ENCODE results near the gene PLA2G4E.

The PLA2G4E gene

DNA sequence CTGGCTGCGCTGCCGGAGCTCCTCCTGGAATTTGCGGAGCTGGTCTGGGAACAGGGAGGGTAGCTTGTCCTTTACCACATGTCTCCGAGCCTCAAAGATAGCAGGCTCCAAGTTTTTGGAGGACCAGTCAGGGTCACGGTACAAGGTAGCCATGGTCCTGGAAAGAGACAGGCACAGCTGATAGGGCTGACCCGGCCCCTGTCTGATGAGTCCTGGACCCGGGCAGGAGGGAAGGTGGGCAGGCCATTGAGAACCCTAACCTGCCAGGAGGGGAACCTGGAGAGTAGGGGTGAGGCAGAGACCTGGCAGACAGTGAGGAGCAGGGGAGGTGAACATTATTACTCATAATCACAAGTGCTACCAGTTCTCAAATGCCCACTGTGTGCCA, 28.0 kb downstream of the PLA2G4E start:
- no peak for DNase-seq (ENCODE audit: low spot score)

DNA sequence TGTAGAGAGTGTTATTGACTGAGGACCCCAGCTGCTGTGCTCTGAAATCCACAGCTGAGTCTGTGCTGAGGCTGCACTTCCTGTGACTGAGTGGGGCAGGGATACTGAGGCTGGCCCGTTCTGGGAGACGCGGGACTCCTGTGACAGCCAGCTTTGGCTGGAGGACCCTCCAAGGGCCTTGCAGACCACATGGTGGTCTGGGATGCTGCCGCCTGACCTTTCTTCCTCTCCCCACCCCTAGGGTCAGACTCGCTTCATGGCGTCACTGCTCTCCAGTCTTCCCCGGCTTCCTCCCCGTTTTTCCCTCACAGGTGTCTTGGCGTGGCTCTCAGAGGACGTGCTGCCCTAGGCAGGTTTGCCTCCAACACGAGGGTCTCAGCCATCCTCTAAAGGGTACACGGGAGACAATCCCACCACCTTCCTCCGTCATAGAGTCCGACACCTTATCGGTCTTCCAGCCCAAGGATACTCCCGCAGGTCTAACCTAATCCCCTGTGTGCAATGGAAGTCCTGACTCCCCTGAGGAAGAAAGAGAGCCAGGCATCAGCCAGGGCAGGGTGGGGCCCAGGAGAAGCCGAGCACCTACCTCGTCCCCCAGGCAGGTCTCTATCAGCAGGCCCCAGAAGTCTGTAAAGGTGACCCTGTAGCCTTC, 28.6 kb downstream of the PLA2G4E start:
- no peak for DNase-seq (ENCODE audit: low spot score)

DNA sequence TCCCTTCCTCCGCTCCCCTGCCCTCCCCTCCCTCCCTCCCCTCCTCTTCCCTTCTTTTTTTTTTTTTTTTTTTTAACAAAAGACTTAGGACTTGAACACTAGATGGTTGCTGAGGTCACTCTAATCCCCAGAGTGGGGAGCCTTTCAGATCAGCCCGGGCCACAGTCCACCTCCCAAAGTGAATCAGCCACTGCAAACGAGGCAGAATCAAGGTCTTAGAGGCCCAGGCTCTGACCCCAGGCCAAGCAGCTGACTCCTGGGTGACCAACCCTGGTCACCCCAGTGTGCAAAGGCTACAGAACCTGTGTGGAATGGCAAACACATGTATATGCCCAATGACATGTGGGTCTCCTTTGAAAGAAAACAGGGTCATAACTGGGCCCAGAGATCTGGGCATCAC, 30.2 kb downstream of the PLA2G4E start:
- no peak for DNase-seq (ENCODE audit: low spot score)

DNA sequence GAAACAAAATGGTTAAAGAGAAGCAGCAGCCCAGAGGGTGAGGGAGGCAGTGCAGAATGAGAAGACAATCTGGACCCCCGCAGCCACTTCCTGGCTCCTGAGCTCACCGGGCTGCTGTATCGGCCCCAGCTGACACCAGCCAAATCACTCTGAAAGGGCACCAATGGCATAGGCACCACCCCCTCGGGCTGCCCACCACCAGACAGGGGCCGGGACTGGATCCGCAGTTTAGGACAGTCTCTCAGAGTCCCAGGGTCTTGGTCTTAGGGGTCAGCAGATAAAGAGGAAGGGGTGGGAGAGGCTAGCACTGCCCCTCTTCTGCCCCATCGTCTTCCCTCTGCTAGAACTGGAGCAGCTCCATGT, 30.6 kb downstream of the PLA2G4E start:
- no peak for DNase-seq (ENCODE audit: low spot score)

DNA sequence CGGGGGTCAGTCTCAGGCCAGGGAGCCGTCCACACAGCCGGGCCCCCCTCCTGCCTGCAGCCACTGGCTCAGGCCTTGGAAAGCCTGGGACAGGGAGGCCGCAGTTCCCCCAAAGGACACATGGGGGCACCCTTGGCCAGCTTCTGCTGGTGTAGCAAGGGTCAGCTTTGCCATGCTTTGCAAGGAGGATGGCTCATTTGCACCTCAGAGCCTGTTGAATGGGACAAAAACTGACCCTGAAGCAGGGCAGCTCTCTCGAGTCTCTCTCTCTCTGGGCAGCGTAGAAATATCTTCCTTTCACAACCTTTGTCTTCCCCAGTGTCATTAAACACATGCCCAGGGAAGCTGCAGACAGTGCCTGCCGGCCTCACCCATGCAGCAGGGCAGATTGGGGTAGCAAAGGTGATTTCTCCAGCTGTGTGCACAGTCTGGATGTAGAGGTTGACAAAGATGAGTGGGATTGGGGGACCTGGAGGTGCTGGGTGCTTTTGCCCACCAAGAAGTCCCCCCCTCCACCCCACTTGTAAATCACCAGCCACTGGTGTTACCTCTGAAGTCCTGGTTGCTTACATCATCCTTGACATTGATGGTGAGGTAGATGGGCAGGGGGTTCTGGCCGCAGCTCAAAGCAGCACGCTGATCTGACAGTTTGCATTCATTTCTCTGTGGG, 31.1 kb downstream of the PLA2G4E start:
- DNase-seq (ENCODE audit: low spot score) = peak; percentile 80

DNA sequence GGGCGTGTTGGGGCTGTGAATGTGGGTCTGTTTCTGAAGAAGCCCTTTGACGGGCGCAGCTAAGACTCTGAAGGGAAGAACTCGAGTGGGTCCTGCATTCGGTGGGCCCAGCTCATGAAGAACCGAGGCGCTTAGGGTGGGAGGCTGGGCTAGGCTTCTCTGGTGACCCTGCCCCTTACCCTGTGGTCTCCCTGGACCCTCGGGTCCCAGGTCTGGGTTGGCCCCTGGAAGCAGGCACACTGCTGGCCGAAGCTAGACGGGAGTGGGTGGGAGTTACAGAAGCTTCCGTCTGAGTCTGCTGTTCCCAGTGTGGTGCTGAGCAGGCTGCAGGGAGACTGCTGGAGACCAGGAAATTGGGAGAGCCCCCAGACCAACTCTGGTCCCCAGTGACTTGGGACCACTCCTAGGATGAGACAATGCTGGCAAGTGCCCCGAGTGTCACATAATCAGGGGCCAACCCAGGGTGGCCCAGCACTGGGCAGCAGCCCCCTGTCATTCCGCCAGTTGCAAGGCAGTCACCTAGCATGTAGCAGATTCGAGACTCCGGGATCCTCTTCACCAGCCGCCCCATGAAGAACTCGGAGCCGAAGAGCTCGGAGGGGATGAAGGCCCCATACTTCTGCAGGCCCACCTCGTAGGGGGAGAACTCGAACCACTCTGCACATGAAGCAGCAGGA, 31.8 kb downstream of the PLA2G4E start:
- no peak for DNase-seq (ENCODE audit: low spot score)

DNA sequence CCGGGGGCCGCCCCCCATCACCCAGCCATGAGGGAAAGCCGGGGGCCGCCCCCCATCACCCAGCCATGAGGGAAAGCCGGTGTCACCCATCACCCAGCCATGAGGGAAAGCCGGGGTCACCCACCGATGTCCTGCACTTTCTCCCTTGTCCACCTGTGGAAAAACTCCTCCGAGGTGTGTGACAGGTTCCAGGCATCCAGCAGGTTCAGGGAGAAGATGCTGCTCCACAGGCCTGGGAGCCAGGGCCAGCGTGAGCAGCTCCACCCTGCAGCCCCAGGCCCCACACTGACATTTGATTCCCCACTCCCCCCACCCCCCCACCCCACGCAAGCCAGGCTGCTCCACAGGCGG, 32.9 kb downstream of the PLA2G4E start:
- no peak for DNase-seq (ENCODE audit: low spot score)

DNA sequence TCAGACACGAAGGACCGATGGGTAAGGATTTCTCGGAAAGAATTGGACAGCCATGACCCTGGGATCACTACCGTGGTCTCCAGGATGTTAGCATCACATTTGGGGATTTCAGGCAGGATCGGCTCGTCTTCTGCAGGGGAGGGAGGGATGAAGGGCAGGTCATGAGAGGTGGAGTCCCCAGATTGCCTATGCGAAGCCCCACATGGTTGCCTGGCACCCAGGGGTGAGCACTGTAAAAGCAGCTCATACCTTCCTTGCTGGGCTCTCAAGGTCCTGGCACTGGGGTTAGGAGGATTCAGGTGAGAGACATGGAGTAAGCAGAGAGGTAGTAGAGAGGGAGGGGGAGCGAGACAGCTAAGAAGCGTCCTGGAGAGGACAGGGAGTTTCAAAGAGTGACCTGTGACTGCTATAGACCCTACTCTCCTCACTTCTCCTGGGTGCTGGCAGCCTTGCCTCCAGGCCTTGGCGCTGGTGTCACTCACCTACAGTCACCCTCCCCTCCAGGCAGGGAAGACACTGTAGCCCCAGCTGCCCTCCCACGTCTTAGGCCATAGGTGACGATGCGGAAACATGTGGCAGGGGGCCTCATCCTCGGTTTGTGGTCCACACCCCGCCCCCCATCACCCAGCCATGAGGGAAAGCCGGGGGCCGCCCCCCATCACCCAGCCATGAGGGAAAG, 33.5 kb downstream of the PLA2G4E start:
- DNase-seq (ENCODE audit: low spot score) = no peak

DNA sequence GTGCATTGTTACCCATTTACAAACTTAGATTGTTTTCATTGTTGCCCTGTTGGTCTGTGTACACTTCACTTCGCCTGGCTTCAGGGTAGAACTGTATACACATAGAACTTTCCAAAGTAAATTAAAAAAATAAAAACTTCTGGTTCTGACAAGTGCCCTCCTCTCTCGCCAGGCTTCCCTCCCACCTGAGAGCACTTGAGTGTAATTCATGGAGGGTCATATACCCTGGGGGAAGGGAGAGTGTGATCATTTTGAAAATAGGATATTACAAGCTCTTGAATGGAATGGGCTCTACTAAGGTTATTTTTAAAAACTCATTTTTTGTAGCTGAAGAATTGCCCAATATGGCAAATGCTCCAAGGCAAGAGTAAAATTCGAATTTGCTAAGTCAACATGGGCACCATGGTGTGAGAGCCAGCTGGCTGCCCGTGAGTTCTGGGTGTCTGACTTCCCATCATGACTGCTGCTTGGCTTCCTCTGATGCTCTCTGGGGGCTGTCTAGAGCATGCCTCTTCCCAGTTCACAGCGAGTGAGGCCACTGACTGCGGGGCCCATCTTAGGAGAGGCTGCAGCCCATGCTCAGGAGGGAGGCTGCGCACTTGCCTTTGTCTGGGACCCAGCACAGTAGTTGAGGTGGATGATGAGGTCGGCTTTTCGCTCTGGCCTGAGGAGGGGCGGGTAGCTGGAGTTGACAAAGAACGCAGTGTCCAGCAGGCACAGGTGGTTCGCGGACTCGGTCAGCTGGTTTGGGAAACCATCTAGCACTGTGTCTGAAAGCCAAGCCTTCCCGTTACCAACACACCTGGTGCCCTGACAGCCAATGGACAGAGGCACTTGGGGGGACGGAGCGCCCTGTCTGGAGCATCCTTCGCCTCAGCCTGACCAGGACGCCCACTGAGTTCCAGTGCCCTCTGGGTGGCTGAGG, 35.3 kb downstream of the PLA2G4E start:
- no peak for DNase-seq (ENCODE audit: low spot score)

DNA sequence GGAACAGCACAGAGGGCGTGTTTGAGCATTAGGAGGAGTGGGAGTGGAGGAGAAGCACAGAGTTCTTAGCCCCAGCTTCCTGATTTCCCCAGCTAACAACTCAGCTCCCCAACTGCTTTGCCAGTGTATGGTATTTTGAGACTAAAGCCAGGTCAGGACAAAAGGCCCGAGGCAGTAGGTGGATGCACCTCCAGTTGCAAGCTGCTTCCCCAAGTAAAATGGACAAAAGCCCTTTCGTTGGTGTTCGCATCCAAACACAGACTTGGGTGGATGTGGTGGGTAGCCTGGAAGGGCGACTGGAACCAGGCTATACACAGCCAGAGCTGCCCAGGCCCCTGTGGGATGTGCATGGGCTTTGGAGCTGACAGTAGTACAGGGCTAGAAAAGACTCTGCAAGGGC, 36.2 kb downstream of the PLA2G4E start:
- no peak for DNase-seq (ENCODE audit: low spot score)

DNA sequence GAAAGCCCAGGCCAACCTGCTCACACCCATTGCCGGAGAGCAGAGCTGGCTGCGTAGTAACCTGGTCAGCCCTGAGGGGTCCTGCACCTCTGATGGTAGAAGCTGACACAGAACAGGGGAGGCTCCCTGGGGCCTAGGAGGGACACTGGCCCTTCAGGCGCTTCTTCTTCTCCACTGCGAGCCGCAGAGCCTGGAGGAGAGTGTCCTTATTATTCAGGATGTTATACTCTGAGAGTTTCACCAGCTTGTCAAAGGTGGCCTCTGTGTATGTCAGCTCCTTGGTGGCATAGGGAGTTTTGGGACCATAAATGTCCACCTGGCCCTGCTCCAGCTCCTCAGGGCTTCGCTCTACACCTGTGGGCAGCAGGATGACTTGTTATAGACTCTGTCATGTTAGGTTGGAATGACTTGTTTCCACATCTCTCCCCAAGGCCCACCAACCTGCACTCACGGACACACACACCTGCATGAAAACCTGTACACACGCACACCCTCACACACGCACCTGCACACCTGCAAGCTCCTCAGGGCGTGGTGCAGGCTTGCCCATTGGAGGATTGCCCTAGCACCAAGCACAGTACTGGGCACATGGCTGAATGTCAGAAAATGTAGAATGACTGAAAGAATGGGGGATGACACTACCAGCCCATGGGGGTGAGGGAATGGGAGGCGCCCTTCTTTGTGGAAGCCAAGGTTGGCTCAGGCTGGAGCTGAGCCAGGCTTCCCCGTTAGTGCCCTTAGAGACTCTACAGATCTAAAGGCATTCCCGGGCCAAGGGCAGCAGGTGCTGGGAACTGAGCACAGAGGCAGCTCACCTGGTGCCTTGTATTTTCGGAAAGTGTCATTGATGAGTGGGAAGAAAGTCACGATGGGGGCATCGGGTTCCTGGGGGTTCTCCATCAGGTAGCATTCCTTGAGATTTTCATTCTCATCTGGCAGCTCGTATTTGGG, 36.9 kb downstream of the PLA2G4E start:
- no peak for DNase-seq (ENCODE audit: low spot score)

DNA sequence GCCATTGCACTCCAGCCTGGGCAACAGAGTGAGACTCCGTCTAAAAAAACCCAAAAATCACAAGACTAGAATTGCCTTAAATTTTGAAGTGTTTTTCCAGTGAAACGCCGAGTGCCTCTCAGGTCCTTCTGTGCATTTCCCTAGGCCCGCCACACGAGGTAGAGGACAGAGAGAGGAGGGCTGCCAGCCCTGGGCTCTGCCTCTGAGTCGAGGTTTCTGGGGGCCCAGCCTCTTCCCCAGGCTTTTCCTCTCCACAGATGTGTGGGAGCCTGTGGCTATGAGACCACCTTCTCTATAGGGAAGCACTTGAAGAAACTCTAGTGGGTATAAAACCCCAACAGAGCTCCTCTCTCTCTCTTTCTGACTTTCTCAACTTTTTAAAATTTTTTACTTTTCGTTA, 37.6 kb downstream of the PLA2G4E start:
- DNase-seq (ENCODE audit: low spot score) = no peak

DNA sequence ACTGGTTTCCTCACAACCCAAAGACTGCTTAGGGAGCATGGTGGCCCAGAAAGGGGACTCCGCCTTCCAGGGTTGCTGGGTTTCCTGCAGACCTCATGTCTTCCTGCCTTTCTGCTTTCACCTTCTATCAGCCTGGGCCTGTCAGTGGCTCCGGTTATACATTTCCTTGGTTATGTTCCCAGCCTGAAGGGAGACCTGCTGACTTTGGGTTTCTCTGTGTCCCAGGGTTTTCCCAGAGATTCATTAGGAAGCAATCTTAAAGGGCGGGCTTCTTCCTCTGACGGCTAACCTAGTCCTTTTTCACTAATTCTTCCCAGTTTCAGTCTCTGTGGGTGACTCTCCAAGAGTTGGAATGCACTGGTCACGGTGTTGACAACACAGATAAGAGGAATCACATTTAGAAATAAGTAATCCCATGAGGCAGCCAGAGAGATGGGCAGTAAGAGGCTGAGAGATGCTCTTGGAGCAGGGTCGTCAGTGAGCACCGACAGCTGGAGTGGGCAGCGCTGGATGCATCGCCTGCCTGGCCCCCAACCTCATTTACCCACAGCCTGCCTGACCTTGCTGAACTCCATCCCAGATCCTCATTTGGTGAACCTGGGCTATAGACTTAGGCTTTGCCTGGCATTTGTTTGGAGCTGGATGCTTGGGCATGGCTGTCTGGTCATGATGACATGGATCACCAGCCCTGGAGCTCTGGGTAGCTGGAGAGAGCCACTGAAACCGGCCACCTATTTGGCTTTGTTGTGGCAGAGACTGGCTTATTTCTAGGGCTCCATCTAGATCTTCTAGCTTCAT, 38.5 kb downstream of the PLA2G4E start:
- no peak for DNase-seq (ENCODE audit: low spot score)

DNA sequence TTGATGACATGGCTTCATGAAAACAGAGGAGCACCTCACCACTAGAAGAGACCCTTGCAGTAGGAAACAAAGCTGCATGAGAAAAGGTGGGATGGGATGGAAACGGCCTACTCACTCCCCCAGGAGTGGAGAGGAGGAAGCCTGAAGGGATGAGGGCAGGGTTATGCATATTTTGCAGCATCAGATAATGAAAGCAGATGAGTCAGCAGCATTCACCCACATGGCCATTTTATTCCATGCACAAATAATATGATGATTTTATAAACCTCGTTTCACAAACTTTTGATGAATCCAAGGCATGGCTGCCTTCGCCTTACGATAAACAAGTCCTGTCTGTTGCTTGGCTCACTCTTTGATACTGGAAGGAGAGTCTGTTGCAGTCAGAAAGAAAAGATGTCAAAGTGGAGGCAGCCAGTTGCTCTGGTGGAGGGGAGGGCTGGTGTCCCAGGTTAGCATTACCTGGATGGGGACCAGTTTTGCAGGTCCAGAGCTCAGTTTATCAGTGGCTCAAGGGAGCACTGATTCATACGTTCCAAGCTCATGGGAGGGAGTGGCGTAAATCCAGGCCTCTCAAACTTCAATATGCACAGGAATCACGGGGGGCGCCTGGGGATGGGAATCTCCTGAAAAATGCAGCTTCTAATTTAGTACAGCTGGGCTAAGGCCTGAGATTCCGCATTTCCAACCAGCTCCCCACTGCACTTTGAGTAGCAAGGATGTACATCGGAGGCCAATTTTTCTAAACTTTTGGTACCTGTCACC, 39.3 kb downstream of the PLA2G4E start:
- no peak for DNase-seq (ENCODE audit: low spot score)

DNA sequence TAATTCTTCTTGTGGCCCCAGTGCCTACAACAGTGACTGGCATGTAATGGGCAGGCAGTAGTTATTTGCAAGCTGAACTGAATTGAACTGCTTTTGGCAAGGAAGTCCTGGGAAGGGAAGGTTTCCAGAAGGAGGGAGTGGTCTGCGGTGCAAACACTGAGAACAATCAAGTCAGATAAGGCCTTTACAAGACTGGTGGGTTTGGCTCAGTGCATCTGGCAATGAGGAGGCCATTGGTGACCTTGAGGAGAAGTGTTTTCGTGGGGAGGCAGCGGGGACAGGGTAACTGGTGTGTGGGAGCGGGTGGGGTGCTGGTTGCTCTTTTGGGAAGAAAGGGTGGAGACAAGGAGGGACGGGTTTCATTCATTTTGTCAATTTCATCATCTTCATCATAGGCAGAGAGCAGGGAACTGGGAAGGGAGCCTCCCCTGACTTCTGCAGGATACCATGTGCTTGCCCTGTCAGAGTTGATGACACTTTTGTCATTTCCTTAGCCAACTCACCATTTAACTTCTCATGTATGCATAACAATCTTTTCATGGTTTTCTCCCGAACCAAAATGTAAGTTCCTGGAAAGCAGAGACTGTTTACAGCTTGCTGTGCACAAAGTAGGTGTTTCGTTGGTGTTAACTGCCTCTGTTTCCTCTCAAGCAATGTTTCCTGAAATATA, 40.1 kb downstream of the PLA2G4E start:
- DNase-seq (ENCODE audit: low spot score) = no peak

DNA sequence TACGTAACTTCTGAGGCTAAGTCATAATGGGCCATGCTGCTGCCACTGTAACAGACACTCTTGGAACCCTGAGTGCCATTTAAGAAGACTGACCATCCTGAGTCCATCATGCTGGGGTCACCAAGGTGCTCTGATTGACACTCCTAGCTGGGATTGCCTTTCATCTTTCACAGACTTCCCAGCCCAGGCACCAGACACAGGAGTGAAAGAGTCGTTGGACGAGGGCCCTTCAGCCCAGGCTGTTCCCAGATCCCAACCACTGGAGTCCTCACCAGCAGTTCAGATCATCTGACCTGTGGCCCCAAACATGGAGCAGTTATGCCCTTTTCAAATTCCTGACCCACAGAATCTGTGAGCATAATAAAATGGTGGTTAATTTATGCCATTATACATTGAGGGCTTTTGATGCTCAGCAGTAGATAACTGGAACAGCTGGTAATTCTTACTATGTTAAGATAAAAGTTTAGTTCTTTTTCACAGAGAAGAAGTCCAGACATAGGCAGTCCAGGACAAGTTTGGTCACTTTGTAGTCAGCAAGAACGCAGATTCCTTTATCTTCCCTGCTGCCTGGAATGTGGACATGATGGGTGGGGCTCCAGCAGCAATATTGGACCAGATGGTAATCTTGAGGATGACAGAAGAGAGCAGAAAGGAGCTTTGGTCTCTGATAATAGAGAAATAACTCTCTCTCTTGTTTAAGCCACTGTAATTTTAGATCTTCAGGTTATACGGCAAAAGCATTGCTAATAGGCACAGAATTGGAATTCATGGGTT, 41.2 kb downstream of the PLA2G4E start:
- DNase-seq (ENCODE audit: low spot score) = no peak

DNA sequence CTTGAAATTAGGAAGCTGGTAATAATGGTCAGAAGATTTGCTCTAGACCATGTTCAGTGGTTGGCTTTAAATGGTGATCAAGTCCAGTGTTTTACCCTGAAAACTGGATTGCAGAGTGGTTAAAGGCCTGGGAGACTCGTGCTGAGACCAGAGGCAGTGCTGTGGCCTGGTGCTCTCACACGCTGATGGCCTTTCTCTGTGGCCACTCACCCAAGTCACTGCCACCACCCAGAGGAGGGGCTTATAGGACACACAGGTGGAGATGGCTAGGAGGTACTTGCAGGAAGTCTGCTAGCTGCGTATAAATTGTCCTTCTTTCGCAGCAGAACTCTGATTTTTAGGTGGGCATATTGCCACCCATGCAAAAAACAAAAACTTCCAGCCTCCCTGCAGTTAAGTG, 42.3 kb downstream of the PLA2G4E start:
- DNase-seq (ENCODE audit: low spot score) = no peak
